ENCODE data around the gene HIC1. TPM values are rescaled to one million over a fixed set of nuclear protein-coding genes. Genes with fewer than 3 reads are reported as not detected.
A peak's percentile ranks its signal among the peaks of the same experiment; 100 is the strongest.

Gene HIC1
- total and polyA plus RNA-seq, 2 experiments from 2014 or later, result 9.4 to 10.2 TPM

DNA sequence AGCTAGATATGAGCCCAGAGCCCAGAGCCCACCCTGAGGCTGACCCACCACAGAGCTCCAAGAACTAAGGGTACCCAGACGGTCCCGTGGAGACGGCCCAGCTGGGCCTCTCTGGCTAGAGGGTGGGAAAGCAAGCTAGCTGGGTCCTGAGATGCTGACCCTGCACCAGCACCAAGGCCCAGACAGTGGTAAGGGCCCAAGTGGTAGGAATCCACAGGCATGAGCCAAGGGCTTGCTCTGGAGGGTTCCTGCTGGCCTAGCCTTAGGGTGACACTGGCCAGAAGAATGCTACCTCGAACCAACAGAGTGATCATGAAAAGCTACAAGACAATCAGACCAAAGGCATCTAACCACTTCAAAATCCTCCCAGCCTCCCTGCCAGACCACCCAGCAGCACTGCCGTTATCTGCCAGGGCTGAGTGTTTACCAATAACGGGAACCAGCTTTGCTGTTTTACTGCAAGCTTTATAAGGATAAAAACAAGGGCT lies 13.2 kb downstream of the HIC1 start:
- Histone ChIP-seq H3K9me2 (replicated peaks; ENCODE audit: insufficient read depth) (no peaks in the 10 kb centered on the region), H3K9me3 (ENCODE audit: low read depth) (no peaks in the 10 kb centered on the region), H3K4me3 (no peak overlapping the region), H3K27ac (peak overlapping the region; percentile 94), H3K36me3 (replicated peaks; ENCODE audit: insufficient read depth, low read depth) (no peaks in the 10 kb centered on the region), H2AFZ (no peak overlapping the region), H3K4me1 (ENCODE audit: insufficient read depth) (peaks cover 48% of the 10 kb centered on the region), H3K27me3 (no peaks in the 10 kb centered on the region), H3K79me2 (no peaks in the 10 kb centered on the region), H4K20me1 (ENCODE audit: insufficient read depth, poor library complexity, severe bottlenecking) (no peaks in the 10 kb centered on the region), H3K4me2 (no peak overlapping the region)
- peak; percentile 63 for DNase-seq (ENCODE audit: low spot score)
- TF ChIP-seq EZH2phosphoT487 (IDR thresholded peaks at IDR 0.05; ENCODE audit: low read depth, severe bottlenecking, unreplicated experiment) (no peak), EZH2 (IDR thresholded peaks at IDR 0.05; ENCODE audit: borderline replicate concordance) (no peak)
- TF ChIP-seq, protein P1, sequence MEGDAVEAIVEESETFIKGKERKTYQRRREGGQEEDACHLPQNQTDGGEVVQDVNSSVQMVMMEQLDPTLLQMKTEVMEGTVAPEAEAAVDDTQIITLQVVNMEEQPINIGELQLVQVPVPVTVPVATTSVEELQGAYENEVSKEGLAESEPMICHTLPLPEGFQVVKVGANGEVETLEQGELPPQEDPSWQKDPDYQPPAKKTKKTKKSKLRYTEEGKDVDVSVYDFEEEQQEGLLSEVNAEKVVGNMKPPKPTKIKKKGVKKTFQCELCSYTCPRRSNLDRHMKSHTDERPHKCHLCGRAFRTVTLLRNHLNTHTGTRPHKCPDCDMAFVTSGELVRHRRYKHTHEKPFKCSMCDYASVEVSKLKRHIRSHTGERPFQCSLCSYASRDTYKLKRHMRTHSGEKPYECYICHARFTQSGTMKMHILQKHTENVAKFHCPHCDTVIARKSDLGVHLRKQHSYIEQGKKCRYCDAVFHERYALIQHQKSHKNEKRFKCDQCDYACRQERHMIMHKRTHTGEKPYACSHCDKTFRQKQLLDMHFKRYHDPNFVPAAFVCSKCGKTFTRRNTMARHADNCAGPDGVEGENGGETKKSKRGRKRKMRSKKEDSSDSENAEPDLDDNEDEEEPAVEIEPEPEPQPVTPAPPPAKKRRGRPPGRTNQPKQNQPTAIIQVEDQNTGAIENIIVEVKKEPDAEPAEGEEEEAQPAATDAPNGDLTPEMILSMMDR (IDR thresholded peaks at IDR 0.05; ENCODE audit: poor library complexity), result no peak
- WGBS (ENCODE audit: low lambda C conversion rate, missing lambda C conversion rate), result 60% methylated on average over 6 of the region's 6 CpGs

DNA sequence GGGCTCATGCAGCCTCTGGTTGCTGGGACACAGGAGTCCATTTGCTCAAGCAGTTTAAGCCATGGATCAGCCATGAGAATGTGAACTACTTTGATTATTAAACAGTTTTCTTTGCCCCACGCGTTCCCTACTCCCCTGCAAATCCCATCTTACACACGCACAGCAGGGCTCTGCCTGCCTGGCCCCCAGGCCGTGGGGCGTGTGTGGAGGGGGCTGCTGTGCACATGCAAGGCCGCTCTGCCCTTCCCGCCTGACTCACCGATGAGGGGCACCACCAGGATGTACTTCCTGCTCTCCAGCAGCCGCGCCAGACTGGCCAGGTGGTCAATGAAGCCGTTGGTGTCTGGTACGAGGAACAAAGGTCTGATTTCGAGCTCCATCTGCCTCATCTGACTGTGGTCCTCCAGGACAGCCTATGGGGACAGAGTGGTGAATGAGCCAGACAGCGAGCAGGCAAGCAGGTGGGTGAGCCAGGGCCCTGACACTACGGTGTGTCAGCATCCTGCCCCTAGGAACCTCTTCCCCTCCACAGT lies 13.7 kb downstream of the HIC1 start:
- Histone ChIP-seq H2AFZ (no peak overlapping the region), H3K36me3 (replicated peaks; ENCODE audit: insufficient read depth, low read depth) (no peaks in the 10 kb centered on the region)
- WGBS (ENCODE audit: low lambda C conversion rate, missing lambda C conversion rate), result 57% methylated on average over 15 of the region's 15 CpGs

DNA sequence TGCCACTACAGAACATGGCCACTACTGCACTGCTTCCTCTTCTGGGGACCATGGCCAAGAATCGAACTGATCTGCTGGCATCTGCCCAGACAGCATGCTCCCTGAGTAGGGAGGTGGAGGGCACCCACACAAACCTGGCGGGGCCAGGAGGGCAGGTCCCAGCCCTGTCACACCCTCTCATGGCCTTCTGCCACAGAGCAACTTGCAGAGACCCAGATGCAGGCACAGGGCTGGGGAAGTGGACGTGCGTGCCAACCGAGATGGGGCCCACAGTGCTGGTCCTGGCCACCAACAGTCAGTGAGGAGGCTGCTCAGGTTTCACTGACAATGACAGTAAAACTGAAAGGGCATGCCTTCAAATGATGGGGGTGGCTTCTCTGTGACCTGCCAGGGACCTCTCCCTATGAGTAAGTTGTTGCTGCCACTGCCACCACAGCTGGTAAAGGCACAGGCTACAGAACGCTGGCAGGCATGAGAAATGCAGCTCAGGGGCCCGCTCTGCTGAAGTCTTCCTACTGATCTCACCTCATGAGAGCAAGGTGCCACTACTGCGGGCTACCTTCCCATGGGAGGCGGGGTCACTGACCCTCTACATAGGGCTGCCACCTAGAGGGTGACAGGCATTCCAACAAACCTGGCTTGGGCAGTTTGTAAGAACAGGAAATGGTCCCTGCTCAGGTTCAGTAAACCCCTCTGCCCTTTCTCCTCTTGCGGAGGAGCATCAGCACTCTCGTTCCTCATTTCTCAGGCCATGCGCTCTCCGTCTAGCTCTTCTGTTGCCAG lies 15.5 kb downstream of the HIC1 start:
- Histone ChIP-seq H2AFZ (no peak overlapping the region), H3K9me2 (replicated peaks; ENCODE audit: insufficient read depth) (no peaks in the 10 kb centered on the region), H3K4me3 (no peak overlapping the region), H3K79me2 (no peaks in the 10 kb centered on the region), H3K4me2 (no peak overlapping the region), H3K9me3 (ENCODE audit: low read depth) (no peaks in the 10 kb centered on the region), H3K27me3 (no peaks in the 10 kb centered on the region), H4K20me1 (ENCODE audit: insufficient read depth, poor library complexity, severe bottlenecking) (no peaks in the 10 kb centered on the region), H3K27ac (no peak overlapping the region), H3K36me3 (replicated peaks; ENCODE audit: insufficient read depth, low read depth) (no peaks in the 10 kb centered on the region), H3K4me1 (ENCODE audit: insufficient read depth) (peaks cover 46% of the 10 kb centered on the region)
- WGBS (ENCODE audit: low lambda C conversion rate, missing lambda C conversion rate), result 95% methylated on average over 13 of the region's 13 CpGs
- no peak for DNase-seq (ENCODE audit: low spot score)
- TF ChIP-seq EZH2phosphoT487 (IDR thresholded peaks at IDR 0.05; ENCODE audit: low read depth, severe bottlenecking, unreplicated experiment), result no peak
- no peak for TF ChIP-seq EZH2 (IDR thresholded peaks at IDR 0.05; ENCODE audit: borderline replicate concordance)
- TF ChIP-seq, protein P1 (IDR thresholded peaks at IDR 0.05; ENCODE audit: poor library complexity), result no peak

More for the DNA sequence above, 13.7 kb downstream of the HIC1 start:
- H3K9me2 ChIP-seq (replicated peaks; ENCODE audit: insufficient read depth), result no peaks in the 10 kb centered on the region
- H3K27ac ChIP-seq, result peak overlapping the region; percentile 94
- TF ChIP-seq, protein P1 (IDR thresholded peaks at IDR 0.05; ENCODE audit: poor library complexity), result no peak
- TF ChIP-seq EZH2phosphoT487 (IDR thresholded peaks at IDR 0.05; ENCODE audit: low read depth, severe bottlenecking, unreplicated experiment), result no peak
- no peak for TF ChIP-seq EZH2 (IDR thresholded peaks at IDR 0.05; ENCODE audit: borderline replicate concordance)
- H3K79me2 ChIP-seq, result no peaks in the 10 kb centered on the region
- no peak overlapping the region for H3K4me2 ChIP-seq
- no peaks in the 10 kb centered on the region for H3K9me3 ChIP-seq (ENCODE audit: low read depth)
- no peak overlapping the region for H3K4me3 ChIP-seq
- peaks cover 43% of the 10 kb centered on the region for H3K4me1 ChIP-seq (ENCODE audit: insufficient read depth)
- H4K20me1 ChIP-seq (ENCODE audit: insufficient read depth, poor library complexity, severe bottlenecking), result no peaks in the 10 kb centered on the region
- H3K27me3 ChIP-seq, result no peaks in the 10 kb centered on the region
- peak; percentile 55 for DNase-seq (ENCODE audit: low spot score)
